ENCODE measurements around the gene SRL.

DNA sequence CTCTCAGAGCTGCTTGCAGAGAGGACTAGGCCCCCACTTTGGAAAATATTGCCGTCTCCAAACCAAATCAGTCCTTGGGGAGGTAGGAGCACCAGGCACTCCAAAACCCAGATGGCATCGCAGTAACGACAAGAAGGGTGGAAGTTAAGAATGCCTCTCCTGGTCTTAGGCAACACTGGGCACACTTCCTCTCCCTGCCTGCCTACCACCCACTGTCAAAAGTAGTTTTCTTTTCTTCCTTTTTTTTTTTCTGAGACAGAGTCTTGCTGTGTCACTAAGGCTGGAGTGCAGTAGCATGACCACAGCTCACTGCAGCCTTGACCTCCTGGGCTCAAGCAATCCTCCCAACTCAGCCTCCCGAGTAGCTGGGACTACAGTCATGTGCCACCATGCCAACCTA lies 47.2 kb downstream of the SRL start:
- TF ChIP-seq, protein P1, sequence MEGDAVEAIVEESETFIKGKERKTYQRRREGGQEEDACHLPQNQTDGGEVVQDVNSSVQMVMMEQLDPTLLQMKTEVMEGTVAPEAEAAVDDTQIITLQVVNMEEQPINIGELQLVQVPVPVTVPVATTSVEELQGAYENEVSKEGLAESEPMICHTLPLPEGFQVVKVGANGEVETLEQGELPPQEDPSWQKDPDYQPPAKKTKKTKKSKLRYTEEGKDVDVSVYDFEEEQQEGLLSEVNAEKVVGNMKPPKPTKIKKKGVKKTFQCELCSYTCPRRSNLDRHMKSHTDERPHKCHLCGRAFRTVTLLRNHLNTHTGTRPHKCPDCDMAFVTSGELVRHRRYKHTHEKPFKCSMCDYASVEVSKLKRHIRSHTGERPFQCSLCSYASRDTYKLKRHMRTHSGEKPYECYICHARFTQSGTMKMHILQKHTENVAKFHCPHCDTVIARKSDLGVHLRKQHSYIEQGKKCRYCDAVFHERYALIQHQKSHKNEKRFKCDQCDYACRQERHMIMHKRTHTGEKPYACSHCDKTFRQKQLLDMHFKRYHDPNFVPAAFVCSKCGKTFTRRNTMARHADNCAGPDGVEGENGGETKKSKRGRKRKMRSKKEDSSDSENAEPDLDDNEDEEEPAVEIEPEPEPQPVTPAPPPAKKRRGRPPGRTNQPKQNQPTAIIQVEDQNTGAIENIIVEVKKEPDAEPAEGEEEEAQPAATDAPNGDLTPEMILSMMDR (IDR thresholded peaks at IDR 0.05) = no peak
- no peak for TF ChIP-seq POLR2A (IDR thresholded peaks at IDR 0.05)
